GM06990 (cell line): ENCODE data around the gene MARK3.

Experiments
- DNase-seq: peaks from one replicate; pipeline ENCODE4 v3.0.0-alpha.2; 2011; ENCODE audit not compliant: insufficient read length; ENCODE audit errors: extremely low read depth
- H3K27me3 ChIP-seq: replicated peaks from 2 replicates; pipeline ENCODE4 v1.6.0; 2011; ENCODE audit warnings: low read length; ENCODE audit not compliant: control insufficient read depth, insufficient read depth
- H3K36me3 ChIP-seq: 2 replicates; pipeline ENCODE4 v1.5.1; 2011; ENCODE audit warnings: low read length; ENCODE audit not compliant: control insufficient read depth, insufficient read depth
- H3K4me3 ChIP-seq: replicated peaks from 2 replicates; pipeline ENCODE4 v1.5.1; 2011; ENCODE audit warnings: low read depth, mild to moderate bottlenecking, control low read depth, low read length
- CTCF ChIP-seq: IDR thresholded peaks from 2 replicates; pipeline ENCODE4 v1.5.1; 2011; ENCODE audit warnings: low read length, control low read depth, mild to moderate bottlenecking, inconsistent platforms; ENCODE audit not compliant: insufficient read depth, poor library complexity, severe bottlenecking

The MARK3 gene

GRCh38 chr14:103476065-103476464, 90.8 kb downstream of the MARK3 start:
- Histone ChIP-seq H3K36me3 (peaks cover 15% of the 10 kb centered on the region), H3K4me3 (no peak overlapping the region), H3K27me3 (no peaks in the 10 kb centered on the region)
- no peak for DNase-seq
- TF ChIP-seq CTCF: no peak

GRCh38 chr14:103476631-103477030, 91.4 kb downstream of the MARK3 start:
- Histone ChIP-seq H3K27me3 (no peaks in the 10 kb centered on the region), H3K36me3 (peaks cover 12% of the 10 kb centered on the region), H3K4me3 (no peak overlapping the region)
- TF ChIP-seq CTCF: no peak
- no peak for DNase-seq

- H3K27me3 ChIP-seq: no peaks in the 10 kb centered on the region
- H3K36me3 ChIP-seq: peaks cover 10% of the 10 kb centered on the region
- TF ChIP-seq CTCF: no peak
- no peak overlapping the region for H3K4me3 ChIP-seq
- DNase-seq: no peak
Measured at GRCh38 chr14:103480595-103480994, 95.4 kb downstream of the MARK3 start.

GRCh38 chr14:103483600-103483999, 98.4 kb downstream of the MARK3 start:
- peaks cover 7% of the 10 kb centered on the region for H3K36me3 ChIP-seq
- no peak for TF ChIP-seq CTCF

GRCh38 chr14:103485504-103485903, 100.3 kb downstream of the MARK3 start:
- Histone ChIP-seq H3K36me3 (peaks cover 7% of the 10 kb centered on the region), H3K27me3 (no peaks in the 10 kb centered on the region), H3K4me3 (no peak overlapping the region)
- no peak for TF ChIP-seq CTCF
- DNase-seq: no peak

More at GRCh38 chr14:103483600-103483999, 98.4 kb downstream of the MARK3 start:
- DNase-seq: no peak
- H3K27me3 ChIP-seq: no peaks in the 10 kb centered on the region
- H3K4me3 ChIP-seq: no peak overlapping the region

GRCh38 chr14:103488071-103488470, 102.9 kb downstream of the MARK3 start:
- no peak for TF ChIP-seq CTCF
- H3K27me3 ChIP-seq: no peaks in the 10 kb centered on the region
- DNase-seq: no peak
- H3K36me3 ChIP-seq: peaks cover 7% of the 10 kb centered on the region
- H3K4me3 ChIP-seq: no peak overlapping the region
